Stimulated activated CD4-positive, alpha-beta T cell treated with anti-CD3 and anti-CD28 coated beads, Interleukin-12 subunit alpha, Interleukin-12 subunit beta, amount 100 ng/mL, for 24 hours (primary cell): ENCODE measurements around the gene CRYBG1.
"Not testable (repeated sequence)": the region's sequence is repeated elsewhere in the genome, so short reads cannot be mapped to it uniquely, and the experiment has no call there.

Source experiments
- DNase-seq, 2 experiments: peaks; one replicate each; pipeline ENCODE4 v3.0.0-alpha.2; 2020; ENCODE audit warnings: low read depth in 2 of 2

CRYBG1 gene

GRCh38 chr6:106527117-106527516 lies 166.6 kb downstream of the CRYBG1 start:
- DNase-seq: no peak

GRCh38 chr6:106527979-106528378 lies 167.5 kb downstream of the CRYBG1 start:
- DNase-seq: no peak

GRCh38 chr6:106528521-106528920 lies 168.0 kb downstream of the CRYBG1 start:
- DNase-seq: no peak

- no peak for DNase-seq
These were observed 168.9 kb downstream of the CRYBG1 start for GRCh38 chr6:106529438-106529837.

GRCh38 chr6:106530026-106530425 lies 169.5 kb downstream of the CRYBG1 start:
- DNase-seq: no peak

GRCh38 chr6:106530502-106530901 lies 170.0 kb downstream of the CRYBG1 start:
- no peak for DNase-seq

GRCh38 chr6:106533054-106533453 lies 172.5 kb downstream of the CRYBG1 start:
- no peak for DNase-seq

- no peak for DNase-seq
These were observed 173.5 kb downstream of the CRYBG1 start for GRCh38 chr6:106534004-106534403.

GRCh38 chr6:106534564-106534982 lies 174.1 kb downstream of the CRYBG1 start:
- DNase-seq: no peak

- no peak for DNase-seq
These were observed 174.5 kb downstream of the CRYBG1 start for GRCh38 chr6:106535012-106535411.

GRCh38 chr6:106536357-106536756 lies 175.8 kb downstream of the CRYBG1 start:
- DNase-seq: no peak

GRCh38 chr6:106536851-106537250 lies 176.3 kb downstream of the CRYBG1 start:
- DNase-seq: no peak

- no peak for DNase-seq
These were observed 177.1 kb downstream of the CRYBG1 start for GRCh38 chr6:106537662-106538061.

- no peak for DNase-seq
These were observed 177.6 kb downstream of the CRYBG1 start for GRCh38 chr6:106538145-106538544.

GRCh38 chr6:106539936-106540335 lies 179.4 kb downstream of the CRYBG1 start:
- no peak for DNase-seq

- no peak for DNase-seq
These were observed 179.9 kb downstream of the CRYBG1 start for GRCh38 chr6:106540432-106540831.

GRCh38 chr6:106540907-106541306 lies 180.4 kb downstream of the CRYBG1 start:
- DNase-seq: no peak

- DNase-seq: no peak
These were observed 185.8 kb downstream of the CRYBG1 start for GRCh38 chr6:106546261-106546690.

GRCh38 chr6:106546691-106547414 lies 186.3 kb downstream of the CRYBG1 start:
- DNase-seq: no peak

GRCh38 chr6:106547601-106548453 lies 187.3 kb downstream of the CRYBG1 start:
- DNase-seq: peak in 1 of 2 experiments; percentile 26

- not testable (repeated sequence) for DNase-seq
These were observed 188.5 kb downstream of the CRYBG1 start for GRCh38 chr6:106548926-106549455.

GRCh38 chr6:106549521-106549920 lies 189.0 kb downstream of the CRYBG1 start:
- no peak for DNase-seq

GRCh38 chr6:106551155-106551554 lies 190.6 kb downstream of the CRYBG1 start:
- no peak for DNase-seq
